Activated CD4-positive, CD25-positive, alpha-beta regulatory T cell treated with anti-CD3 and anti-CD28 coated beads, Interleukin-2, amount 50 U/mL, for 16 hours (primary cell): ENCODE results near the gene TBC1D13.
"Not testable (repeated sequence)": the region's sequence is repeated elsewhere in the genome, so short reads cannot be mapped to it uniquely, and the experiment has no call there.

Experiments
- DNase-seq: peaks from one replicate; pipeline ENCODE4 v3.0.0-alpha.2; 2020; ENCODE audit warnings: low read depth, low spot score

Gene TBC1D13

GRCh38 chr9:128820665-128821583 is 33.9 kb downstream of the TBC1D13 start:
- no peak for DNase-seq

- no peak for DNase-seq
Measured at GRCh38 chr9:128821584-128822406, 34.7 kb downstream of the TBC1D13 start.

- DNase-seq, result no peak
Measured at GRCh38 chr9:128822407-128823042, 35.5 kb downstream of the TBC1D13 start.

- no peak for DNase-seq
Measured at GRCh38 chr9:128823362-128823902, 36.4 kb downstream of the TBC1D13 start.

GRCh38 chr9:128823903-128824406 is 36.9 kb downstream of the TBC1D13 start:
- no peak for DNase-seq

GRCh38 chr9:128824911-128825310 is 37.9 kb downstream of the TBC1D13 start:
- no peak for DNase-seq

- DNase-seq, result no peak
Measured at GRCh38 chr9:128825923-128826700, 39.1 kb downstream of the TBC1D13 start.

GRCh38 chr9:128828267-128828666 is 41.2 kb downstream of the TBC1D13 start:
- DNase-seq, result no peak

- no peak for DNase-seq
Measured at GRCh38 chr9:128828719-128829452, 41.8 kb downstream of the TBC1D13 start.

GRCh38 chr9:128829477-128830251 is 42.6 kb downstream of the TBC1D13 start, which contains the start of gene SPOUT1:
Gene SPOUT1 (minus strand): TSS chr9:128829794. CDS start chr9:128829780, 14 bp downstream.
- peak; percentile 91 for DNase-seq

- DNase-seq, result no peak
Measured at GRCh38 chr9:128833696-128834095, 46.6 kb downstream of the TBC1D13 start.

GRCh38 chr9:128835246-128836210 is 48.5 kb downstream of the TBC1D13 start:
- DNase-seq, result no peak

GRCh38 chr9:128836509-128837145 is 49.6 kb downstream of the TBC1D13 start:
- no peak for DNase-seq

- DNase-seq, result no peak
Measured at GRCh38 chr9:128838338-128838737, 51.3 kb downstream of the TBC1D13 start.

- DNase-seq, result no peak
Measured at GRCh38 chr9:128840524-128840923, 53.5 kb downstream of the TBC1D13 start.

GRCh38 chr9:128841694-128842492 is 54.8 kb downstream of the TBC1D13 start:
- no peak for DNase-seq

GRCh38 chr9:128843171-128843570 is 56.1 kb downstream of the TBC1D13 start:
- DNase-seq, result not testable (repeated sequence)
